ENCODE measurements around the gene NKAIN4.

DNA sequence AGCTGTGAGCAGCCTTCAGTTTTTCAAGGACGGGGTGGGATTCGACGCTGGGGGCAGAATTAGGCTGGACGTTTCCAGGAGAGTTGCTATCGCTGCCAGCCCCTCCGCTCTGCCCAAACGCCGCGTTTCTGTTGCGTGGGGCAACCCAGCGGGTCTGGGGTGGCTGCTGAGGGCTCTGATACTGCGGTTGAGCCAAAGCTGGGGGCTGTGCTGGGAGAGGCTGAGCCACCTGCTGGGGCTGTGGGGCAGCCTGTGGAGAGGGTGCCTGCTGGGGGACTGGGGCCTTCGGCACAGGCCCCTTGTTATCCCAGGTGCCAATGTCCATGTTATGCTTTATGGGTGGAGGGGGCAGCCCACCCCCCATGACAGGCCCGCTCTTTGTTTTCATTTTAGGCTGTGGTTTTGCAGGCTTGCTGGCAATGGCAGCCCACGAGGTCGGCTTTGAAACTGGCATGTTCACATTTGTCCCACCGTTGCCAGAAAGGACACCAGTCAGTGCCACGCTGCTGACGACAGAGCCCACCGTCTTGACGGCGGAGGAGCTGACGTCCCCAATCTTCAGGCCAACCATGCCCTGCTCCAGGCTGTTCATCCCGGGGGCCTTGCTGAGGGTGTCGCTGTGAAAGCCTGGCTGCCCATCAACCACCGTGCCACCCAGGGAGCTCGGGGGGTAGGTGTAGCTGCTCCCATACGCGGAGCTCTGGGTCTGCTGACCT, 51.3 kb downstream of the NKAIN4 start:
- TF ChIP-seq, protein P1, sequence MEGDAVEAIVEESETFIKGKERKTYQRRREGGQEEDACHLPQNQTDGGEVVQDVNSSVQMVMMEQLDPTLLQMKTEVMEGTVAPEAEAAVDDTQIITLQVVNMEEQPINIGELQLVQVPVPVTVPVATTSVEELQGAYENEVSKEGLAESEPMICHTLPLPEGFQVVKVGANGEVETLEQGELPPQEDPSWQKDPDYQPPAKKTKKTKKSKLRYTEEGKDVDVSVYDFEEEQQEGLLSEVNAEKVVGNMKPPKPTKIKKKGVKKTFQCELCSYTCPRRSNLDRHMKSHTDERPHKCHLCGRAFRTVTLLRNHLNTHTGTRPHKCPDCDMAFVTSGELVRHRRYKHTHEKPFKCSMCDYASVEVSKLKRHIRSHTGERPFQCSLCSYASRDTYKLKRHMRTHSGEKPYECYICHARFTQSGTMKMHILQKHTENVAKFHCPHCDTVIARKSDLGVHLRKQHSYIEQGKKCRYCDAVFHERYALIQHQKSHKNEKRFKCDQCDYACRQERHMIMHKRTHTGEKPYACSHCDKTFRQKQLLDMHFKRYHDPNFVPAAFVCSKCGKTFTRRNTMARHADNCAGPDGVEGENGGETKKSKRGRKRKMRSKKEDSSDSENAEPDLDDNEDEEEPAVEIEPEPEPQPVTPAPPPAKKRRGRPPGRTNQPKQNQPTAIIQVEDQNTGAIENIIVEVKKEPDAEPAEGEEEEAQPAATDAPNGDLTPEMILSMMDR (IDR thresholded peaks at IDR 0.05) = no peak
- no peak for TF ChIP-seq ZFX (IDR thresholded peaks at IDR 0.05; ENCODE audit: borderline replicate concordance)

All from 22Rv1 (cell line).